LNCaP clone FGC (cell line): ENCODE measurements around the gene AGL.

Experiments used
- DNase-seq: peaks from one replicate; pipeline ENCODE4 v3.0.0-alpha.2; 2011; ENCODE audit warnings: low read depth
- H3K4me3 ChIP-seq: 2 replicates; pipeline ENCODE4 v1.5.1; 2011; ENCODE audit warnings: mild to moderate bottlenecking, low read depth, low read length, control low read depth
- CTCF ChIP-seq: IDR thresholded peaks from 2 replicates; pipeline ENCODE4 v1.5.1; 2012; ENCODE audit warnings: mild to moderate bottlenecking; ENCODE audit not compliant: control insufficient read depth, insufficient read depth; ENCODE audit errors: extremely low read depth

The AGL gene

DNA sequence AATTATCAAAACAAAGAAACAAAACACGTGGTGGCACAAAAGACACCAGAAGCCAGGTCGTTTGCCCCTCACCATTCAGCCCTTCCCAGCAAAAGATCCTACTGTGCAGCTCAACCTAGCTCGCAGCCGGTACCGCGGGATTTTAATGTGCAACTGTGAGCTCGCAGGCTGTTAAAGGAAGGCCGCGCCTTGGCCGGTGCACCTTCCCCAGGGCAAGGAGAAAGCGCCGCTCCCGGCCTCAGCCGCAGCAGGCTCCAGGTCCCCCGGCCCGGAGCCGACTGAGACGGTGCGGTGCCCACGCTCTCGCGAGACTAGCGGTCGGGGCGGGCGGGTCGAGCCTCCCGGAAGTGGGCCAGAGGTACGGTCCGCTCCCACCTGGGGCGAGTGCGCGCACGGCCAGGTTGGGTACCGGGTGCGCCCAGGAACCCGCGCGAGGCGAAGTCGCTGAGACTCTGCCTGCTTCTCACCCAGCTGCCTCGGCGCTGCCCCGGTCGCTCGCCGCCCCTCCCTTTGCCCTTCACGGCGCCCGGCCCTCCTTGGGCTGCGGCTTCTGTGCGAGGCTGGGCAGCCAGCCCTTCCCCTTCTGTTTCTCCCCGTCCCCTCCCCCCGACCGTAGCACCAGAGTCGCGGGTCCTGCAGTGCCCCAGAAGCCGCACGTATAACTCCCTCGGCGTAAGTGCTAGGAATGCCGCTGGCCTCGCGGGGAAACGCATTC lies at the start of gene AGL:
TSS of gene AGL (plus strand) at position 618 of the 715 bp plus-strand sequence. CDS start 682 bp downstream, outside the sequence.
- peak; percentile 38 for DNase-seq
- no peak for TF ChIP-seq CTCF

GRCh38 chr1:99801584-99801983 lies 48.6 kb upstream of the AGL start:
- H3K4me3 ChIP-seq, result no peak overlapping the region
- no peak for DNase-seq
- no peak for TF ChIP-seq CTCF

More for the DNA sequence above, at the start of gene AGL:
- H3K4me3 ChIP-seq, result peak within 1 kb of the TSS; percentile 68

- DNase-seq, result peak; percentile 83
Observed at GRCh38 chr1:99806882-99807281, 43.3 kb upstream of the AGL start.

DNA sequence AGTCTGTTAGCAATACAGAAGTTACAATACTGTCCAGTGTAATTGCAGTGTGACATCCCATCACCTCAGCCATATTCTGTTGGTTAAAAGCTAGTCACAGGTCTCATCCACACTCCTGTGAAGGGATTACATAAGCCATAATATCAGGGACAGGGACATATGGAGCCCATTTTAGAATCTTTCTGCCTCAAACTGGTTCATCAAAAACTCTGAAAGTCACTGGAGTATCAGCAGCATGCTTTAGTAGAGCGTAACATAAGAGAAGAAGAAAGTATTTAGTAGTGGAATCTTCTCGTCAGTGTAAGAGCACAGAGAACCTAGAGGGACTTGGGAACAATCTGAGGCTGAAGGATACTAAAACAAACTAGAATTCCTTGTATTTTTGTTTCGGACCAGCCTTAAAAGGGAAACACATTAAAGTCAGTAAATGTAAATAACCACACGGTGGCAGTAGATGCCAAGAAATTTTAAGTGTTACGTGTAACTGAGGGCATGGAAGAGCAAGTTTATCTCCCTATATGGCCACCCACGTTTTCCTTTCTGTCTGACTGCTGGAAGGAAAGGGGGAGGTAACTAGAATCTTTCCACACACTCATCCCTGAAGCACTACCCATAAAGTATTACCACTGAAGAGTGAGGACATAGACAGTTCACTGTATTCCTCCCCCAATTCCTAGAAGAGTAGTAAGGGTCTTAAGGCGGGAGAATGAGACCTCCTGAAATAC lies 41.6 kb upstream of the AGL start:
- peak; percentile 82 for DNase-seq
- peak; percentile 62 for TF ChIP-seq CTCF
- no peak overlapping the region for H3K4me3 ChIP-seq

More at GRCh38 chr1:99806882-99807281, 43.3 kb upstream of the AGL start:
- TF ChIP-seq CTCF, result no peak
- no peak overlapping the region for H3K4me3 ChIP-seq

GRCh38 chr1:99811075-99811474 lies 39.1 kb upstream of the AGL start:
- DNase-seq, result no peak
- TF ChIP-seq CTCF, result no peak
- H3K4me3 ChIP-seq, result no peak overlapping the region

DNA sequence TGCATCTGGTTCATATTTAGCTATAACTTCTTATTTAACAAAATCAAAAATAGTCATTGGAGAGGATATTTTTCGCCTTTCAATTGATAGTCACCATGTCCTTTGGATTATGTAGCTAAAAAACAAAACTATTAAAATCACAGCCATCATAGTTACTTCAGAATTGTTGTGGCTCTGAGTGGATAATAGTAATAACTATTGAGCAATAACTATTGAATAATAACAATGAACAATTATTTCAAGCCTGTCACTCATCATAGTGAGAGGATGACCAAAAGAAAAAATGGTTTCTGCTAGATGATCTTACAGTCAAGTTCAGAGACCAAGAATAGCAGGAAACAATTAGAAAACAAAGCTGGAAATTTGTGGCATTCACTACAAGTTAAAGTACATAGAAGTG lies 38.4 kb upstream of the AGL start:
- no peak for TF ChIP-seq CTCF
- H3K4me3 ChIP-seq, result no peak overlapping the region
- DNase-seq, result no peak
